Measurements from ENCODE around the gene MCM6. TPM values are rescaled to one million over a fixed set of nuclear protein-coding genes. Genes with fewer than 3 reads are reported as not detected.

MCM6 gene
- total RNA-seq, 2 donors from 2014 or later: 14.2 to 57.7 TPM

DNA sequence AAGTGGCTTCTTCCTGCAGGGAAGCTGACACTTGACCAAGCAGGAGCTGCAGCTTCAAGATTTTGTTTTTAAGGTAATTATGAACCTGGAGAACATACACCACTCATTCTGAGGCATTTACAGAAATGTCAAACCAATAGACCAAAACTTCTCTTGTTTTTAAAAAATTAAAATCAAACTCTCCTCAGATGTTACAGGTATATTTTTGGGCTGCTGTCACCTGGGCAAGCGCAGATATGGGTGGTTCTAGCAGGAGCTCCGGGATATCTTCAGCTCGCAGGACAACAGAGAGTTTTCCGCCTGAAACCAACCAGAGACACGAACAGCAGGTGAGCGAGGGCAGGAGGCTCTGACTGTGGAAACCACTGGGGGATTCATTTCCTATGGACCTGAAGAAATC, 43.4 kb downstream of the MCM6 start:
- H3K9me3 ChIP-seq: no peaks in the 10 kb centered on the region
- no peaks in the 10 kb centered on the region for H3K36me3 ChIP-seq
- H3K27me3 ChIP-seq: no peaks in the 10 kb centered on the region
- intact Hi-C loops (cut with DNase I): no loop called here
- no peak overlapping the region for H3K9ac ChIP-seq (ENCODE audit: low read depth in 2 of 2, low read length in 2 of 2)
- H3K4me3 ChIP-seq: no peak overlapping the region
- no peak overlapping the region for H3K27ac ChIP-seq
- H3K4me1 ChIP-seq: no peaks in the 10 kb centered on the region
- TF ChIP-seq, protein P1, sequence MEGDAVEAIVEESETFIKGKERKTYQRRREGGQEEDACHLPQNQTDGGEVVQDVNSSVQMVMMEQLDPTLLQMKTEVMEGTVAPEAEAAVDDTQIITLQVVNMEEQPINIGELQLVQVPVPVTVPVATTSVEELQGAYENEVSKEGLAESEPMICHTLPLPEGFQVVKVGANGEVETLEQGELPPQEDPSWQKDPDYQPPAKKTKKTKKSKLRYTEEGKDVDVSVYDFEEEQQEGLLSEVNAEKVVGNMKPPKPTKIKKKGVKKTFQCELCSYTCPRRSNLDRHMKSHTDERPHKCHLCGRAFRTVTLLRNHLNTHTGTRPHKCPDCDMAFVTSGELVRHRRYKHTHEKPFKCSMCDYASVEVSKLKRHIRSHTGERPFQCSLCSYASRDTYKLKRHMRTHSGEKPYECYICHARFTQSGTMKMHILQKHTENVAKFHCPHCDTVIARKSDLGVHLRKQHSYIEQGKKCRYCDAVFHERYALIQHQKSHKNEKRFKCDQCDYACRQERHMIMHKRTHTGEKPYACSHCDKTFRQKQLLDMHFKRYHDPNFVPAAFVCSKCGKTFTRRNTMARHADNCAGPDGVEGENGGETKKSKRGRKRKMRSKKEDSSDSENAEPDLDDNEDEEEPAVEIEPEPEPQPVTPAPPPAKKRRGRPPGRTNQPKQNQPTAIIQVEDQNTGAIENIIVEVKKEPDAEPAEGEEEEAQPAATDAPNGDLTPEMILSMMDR (IDR thresholded peaks at IDR 0.05): no peak
- no peak for DNase-seq

DNA sequence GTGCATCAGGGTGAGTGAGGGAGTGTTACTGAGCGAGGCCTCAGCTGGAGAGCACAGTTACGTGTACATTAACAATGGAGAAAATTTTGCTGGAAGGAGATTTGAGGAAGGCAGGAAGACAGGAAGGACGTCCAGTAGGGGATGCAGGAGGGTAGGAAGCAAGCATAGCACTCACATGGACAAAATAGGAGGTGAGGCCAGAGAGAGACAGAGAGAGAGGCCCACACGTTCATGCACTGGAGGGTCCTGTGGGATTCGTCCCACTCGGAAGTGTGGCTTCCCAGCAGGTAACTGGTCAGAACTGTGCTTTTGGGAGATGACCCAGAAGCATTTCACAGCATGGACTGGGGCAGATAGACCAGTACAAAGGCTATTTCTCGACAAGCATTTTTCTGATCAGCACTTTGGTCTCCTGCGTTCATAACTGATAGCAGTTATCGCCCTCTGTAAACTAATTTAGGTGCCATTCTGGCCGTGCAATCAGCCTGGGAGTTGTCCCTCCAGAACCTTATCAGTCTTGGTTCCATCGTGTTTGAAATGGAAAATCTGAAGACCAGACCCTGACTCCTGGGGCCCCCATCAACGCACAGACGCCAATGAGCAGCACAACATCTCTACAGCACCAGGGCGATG, 44.9 kb downstream of the MCM6 start:
- Histone ChIP-seq H3K27ac (no peak overlapping the region), H3K4me1 (no peaks in the 10 kb centered on the region), H3K9ac (ENCODE audit: low read depth in 2 of 2, low read length in 2 of 2) (no peak overlapping the region), H3K36me3 (no peaks in the 10 kb centered on the region), H3K4me3 (no peak overlapping the region), H3K27me3 (no peaks in the 10 kb centered on the region), H3K9me3 (no peaks in the 10 kb centered on the region)
- no peak for DNase-seq
- intact Hi-C loops (cut with DNase I): no loop called here
- TF ChIP-seq, protein P1 (IDR thresholded peaks at IDR 0.05): no peak

DNA sequence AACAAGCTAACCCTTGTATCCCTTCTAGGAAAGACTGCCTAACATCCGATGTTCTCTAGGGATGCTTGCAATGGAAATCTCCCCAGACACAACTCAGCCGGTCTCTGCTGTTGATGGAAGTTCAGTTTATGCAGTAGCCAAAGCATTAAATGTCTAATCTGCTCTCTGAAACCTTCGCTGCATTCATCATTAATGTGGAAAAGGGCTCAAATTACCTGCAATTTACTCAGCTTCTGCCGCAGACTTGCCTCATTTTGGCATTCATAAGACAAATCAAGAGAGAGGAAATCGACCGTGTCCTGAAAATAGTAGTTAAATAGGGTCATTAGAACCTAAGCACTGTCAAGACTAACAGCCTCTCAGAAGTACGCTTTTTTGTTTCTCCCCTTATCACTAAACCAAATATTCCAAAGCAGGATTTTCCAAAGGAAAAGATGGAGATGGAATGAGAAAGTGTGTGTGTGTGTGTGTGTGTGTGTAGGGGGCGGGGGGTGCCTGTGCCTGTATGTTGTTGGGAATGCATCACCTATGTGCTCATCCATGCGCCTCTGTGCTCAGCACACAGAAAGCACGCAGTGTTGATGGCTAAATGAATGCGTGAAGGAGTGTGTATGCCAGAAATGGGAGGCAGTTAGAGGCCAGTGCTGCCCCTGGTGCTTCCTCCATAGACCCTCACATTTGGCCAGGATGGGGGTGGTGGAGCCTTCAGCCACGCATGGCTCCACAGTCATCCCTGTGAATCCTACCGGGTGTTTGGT, 46.7 kb downstream of the MCM6 start:
- Histone ChIP-seq H3K9me3 (no peaks in the 10 kb centered on the region), H3K36me3 (no peaks in the 10 kb centered on the region), H3K27ac (no peak overlapping the region), H3K9ac (ENCODE audit: low read depth in 2 of 2, low read length in 2 of 2) (no peak overlapping the region), H3K4me3 (no peak overlapping the region), H3K27me3 (no peaks in the 10 kb centered on the region), H3K4me1 (no peaks in the 10 kb centered on the region)
- TF ChIP-seq, protein P1 (IDR thresholded peaks at IDR 0.05): no peak
- no peak for DNase-seq
- intact Hi-C loops (cut with DNase I): no loop called here

DNA sequence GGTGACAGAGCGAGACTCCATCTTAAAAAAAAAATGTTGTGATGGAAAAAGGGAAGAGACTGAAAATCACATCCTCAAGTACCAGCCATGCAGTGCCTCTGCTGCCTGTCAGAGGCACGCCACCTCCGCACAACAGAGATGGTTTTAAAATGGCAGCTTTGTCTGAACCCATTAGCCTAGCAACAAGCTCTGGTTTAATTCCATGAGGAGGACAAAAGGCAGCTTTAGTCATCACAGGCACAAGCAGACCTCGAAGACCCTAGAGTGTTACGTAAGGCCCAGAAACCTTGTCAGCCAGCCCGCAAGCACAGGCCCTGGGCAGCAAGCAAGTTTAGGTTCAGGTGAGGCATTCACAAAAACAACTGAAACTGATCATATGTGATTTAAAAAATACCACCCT, 49.7 kb downstream of the MCM6 start:
- Histone ChIP-seq H3K9ac (ENCODE audit: low read depth in 2 of 2, low read length in 2 of 2) (no peak overlapping the region), H3K27me3 (no peaks in the 10 kb centered on the region), H3K9me3 (no peaks in the 10 kb centered on the region), H3K27ac (no peak overlapping the region), H3K4me3 (no peak overlapping the region), H3K4me1 (no peaks in the 10 kb centered on the region), H3K36me3 (no peaks in the 10 kb centered on the region)
- TF ChIP-seq, protein P1 (IDR thresholded peaks at IDR 0.05): no peak
- intact Hi-C loops (cut with DNase I): no loop called here
- DNase-seq: no peak

DNA sequence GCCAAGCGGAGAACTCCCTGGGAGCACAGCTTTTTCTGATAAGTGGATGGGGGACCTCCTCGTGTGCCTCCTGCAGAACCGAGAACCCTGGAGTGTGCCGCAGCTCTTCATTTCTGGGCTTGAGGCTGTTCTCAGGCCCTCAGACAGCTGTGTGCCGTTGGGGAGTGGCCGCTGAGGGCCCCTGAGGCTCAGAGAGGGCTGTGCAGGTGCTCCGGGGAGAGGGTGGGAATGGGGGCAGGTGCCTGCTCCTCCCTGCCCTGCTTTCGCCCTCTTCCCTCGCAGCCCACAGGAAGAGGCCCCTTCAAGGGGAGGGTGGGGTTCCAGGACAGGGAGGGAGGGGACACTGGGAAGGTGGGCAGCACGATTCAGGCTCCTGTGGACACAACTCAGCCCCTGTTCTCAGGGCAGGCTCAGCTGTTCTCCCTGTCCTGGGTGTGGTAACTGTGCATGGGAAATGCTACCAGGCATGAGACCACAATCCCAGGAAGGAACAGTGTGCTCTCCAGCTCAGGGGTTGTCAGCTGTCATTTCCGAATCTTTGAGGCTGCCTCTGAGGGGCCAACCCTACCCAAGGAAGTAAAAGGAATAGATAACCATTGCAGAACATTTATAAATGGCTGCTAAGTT, 50.6 kb downstream of the MCM6 start:
- intact Hi-C loops (cut with DNase I): no loop called here
- no peak overlapping the region for H3K27ac ChIP-seq
- DNase-seq: no peak
- H3K9me3 ChIP-seq: no peaks in the 10 kb centered on the region
- no peak overlapping the region for H3K4me3 ChIP-seq
- H3K9ac ChIP-seq (ENCODE audit: low read depth in 2 of 2, low read length in 2 of 2): no peak overlapping the region
- no peaks in the 10 kb centered on the region for H3K27me3 ChIP-seq
- H3K4me1 ChIP-seq: no peaks in the 10 kb centered on the region
- TF ChIP-seq, protein P1 (IDR thresholded peaks at IDR 0.05): no peak
- no peaks in the 10 kb centered on the region for H3K36me3 ChIP-seq

Data from colonic mucosa (tissue), 4 donors.